OCI-LY1 (cell line): ENCODE results near the gene KCNK5.

Experiments
- CTCF ChIP-seq: fragments of 200-600 bp; sonication (generic), shearing (Covaris generic); IDR thresholded peaks from 2 replicates; pipeline ENCODE4 v1.5.1; 2017; ENCODE audit warnings: mild to moderate bottlenecking, antibody characterized with exemption, low read length, moderate library complexity, mixed read lengths
- EZH2 ChIP-seq: fragments of 200-600 bp; sonication (generic), shearing (Covaris generic); IDR thresholded peaks from 2 replicates; pipeline ENCODE4 v1.8.0; 2017; ENCODE audit warnings: borderline replicate concordance, mixed run types, mild to moderate bottlenecking, antibody characterized with exemption, low read length, moderate library complexity, mixed read lengths

- TF ChIP-seq CTCF: no peak
- no peak for TF ChIP-seq EZH2
These were observed 31.7 kb upstream of the KCNK5 start for GRCh38 chr6:39260953-39261352.
